GM18499 (cell line): ENCODE results near the gene PHETA2.
"Not testable (repeated sequence)": the region's sequence is repeated elsewhere in the genome, so short reads cannot be mapped to it uniquely, and the experiment has no call there.

Experiments
- ATAC-seq: cut with Tn5 transposase; IDR thresholded peaks from one replicate; pipeline ENCODE4 v1.9.1; 2021; ENCODE audit warnings: moderate number of reproducible peaks; ENCODE audit not compliant: insufficient read depth, unreplicated experiment

The PHETA2 gene

GRCh38 chr22:42101199-42101598, 27.2 kb downstream of the PHETA2 start:
- no peak for ATAC-seq

GRCh38 chr22:42104332-42104860, 30.3 kb downstream of the PHETA2 start:
- not testable (repeated sequence) for ATAC-seq

DNA sequence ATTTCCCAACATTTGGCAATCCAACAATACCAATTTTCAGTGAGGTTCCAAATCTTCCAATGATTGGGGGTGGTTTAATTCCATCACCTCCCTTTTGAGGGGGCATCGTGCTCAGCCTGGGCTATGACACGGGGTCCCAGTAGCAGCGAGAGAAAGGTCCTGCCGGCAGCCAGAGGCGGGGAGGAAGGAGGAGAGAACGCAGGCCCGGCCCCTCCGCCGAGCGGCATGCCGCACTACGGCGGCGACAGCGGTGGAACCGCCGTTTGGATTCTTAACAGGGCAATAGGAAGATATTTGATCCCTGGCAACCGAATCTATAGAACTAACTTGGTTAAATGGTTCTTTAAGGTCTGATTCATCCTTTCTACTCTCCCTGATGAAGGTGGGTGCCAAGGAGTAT, 34.8 kb downstream of the PHETA2 start:
- ATAC-seq, result no peak

GRCh38 chr22:42111798-42112197, 37.8 kb downstream of the PHETA2 start:
- ATAC-seq, result no peak

- not testable (repeated sequence) for ATAC-seq
These were observed 38.7 kb downstream of the PHETA2 start for GRCh38 chr22:42112793-42113192.

GRCh38 chr22:42114721-42115120, 40.7 kb downstream of the PHETA2 start:
- ATAC-seq, result no peak

DNA sequence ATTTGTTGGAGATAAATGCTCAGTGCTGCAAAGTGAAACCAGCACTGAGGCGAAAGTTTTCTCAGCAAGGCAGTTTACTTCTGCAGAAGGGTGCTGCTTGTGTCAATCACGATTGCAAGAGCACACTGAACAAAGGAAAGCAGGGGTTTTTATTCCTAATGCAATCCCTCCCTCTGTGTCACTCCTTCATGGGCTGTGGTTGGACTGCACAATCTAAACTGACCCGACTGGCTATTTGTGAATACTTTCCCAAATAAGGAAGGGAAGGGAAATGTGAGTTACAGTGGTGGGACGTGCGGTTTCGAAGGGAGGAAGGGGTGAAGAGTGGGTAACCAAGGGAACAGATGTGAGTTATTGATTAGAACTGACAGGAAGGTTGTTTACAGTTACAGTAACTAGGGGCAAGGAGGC, 41.4 kb downstream of the PHETA2 start:
- not testable (repeated sequence) for ATAC-seq

- ATAC-seq, result no peak
These were observed 42.9 kb downstream of the PHETA2 start for GRCh38 chr22:42116848-42117424.

DNA sequence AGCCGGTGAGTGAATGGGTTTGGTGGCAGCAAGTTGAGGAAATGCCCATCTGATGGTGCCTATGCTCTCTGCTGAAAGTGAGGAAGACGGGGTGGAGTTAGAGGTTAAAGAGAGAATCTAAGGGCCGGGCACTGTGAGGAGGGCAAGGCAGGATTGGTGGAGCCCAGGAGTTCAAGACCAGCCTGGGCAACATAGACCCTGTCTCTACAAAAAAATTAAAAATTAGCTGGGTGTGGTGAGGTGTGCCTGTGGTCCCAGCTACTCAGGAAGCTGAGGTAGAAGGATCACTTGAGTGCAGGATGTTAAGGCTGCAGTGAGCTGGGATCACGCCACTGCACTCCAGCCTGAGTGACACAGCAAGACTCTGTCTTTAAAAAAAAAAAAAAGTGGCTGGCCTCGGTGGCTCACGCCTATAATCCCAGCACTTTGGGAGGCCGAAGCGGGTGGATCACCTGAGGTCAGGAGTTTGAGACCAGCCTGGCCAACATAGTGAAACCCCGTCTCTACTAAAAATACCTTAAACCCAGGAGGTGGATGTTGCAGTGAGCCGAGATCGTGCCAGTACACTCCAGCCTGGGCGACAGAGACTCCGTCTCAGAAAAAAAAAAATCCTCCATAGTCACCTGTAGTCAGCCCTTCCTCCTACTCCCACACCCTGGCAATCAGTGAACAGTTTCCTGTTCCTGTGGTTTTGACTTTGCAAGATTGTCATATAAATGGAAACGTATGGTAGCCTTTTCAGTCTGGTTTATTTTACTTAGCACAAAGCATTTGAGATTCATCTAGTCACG, 46.4 kb downstream of the PHETA2 start:
- ATAC-seq, result not testable (repeated sequence)

GRCh38 chr22:42123529-42123928, 49.5 kb downstream of the PHETA2 start:
- not testable (repeated sequence) for ATAC-seq

GRCh38 chr22:42127606-42128005, 53.6 kb downstream of the PHETA2 start:
- no peak for ATAC-seq

DNA sequence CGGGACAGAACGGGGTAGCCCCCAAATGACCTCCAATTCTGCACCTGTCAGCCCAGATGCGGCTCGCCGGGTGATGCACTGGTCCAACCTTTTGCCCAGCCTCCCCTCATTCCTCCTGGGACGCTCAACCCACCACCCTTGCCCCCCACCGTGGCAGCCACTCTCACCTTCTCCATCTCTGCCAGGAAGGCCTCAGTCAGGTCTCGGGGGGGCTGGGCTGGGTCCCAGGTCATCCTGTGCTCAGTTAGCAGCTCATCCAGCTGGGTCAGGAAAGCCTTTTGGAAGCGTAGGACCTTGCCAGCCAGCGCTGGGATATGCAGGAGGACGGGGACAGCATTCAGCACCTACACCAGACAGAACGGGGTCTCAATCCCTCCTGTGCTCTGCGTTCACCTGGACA, 54.0 kb downstream of the PHETA2 start:
- ATAC-seq, result not testable (repeated sequence)
